ENCODE results near the gene MED26. TPM values are rescaled to one million over a fixed set of nuclear protein-coding genes. Genes with fewer than 3 reads are reported as not detected.
A peak's percentile ranks its signal among the peaks of the same experiment; 100 is the strongest.

Gene MED26
- total RNA-seq, 1 donor from 2014 or later = 11.2 TPM

DNA sequence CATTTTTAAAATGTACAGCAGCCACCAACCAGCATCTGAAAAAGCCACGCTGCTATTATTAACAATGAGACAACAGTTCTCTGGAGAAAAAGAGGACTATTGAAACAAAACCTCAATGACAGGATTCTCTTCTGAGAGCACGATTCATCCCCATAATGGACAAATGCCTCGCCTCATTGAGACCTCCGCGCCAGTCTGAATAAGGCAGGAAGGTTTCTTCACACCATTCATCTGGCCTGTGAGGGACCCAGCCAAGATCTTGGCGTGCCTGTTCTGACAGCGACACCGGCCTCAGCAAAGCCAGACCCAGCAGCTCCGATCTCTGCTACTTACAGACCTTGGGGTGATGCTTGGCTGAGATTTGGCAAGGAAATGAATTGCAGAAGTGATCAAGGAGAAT, 17.1 kb upstream of the MED26 start:
- Mint-ChIP-seq H3K27me3 (no peaks in the 10 kb centered on the region), H3K4me1 (ENCODE audit: low read depth) (no peaks in the 10 kb centered on the region), H3K36me3 (ENCODE audit: insufficient read depth) (peaks cover 25% of the 10 kb centered on the region), H3K27ac (no peak overlapping the region), H3K9me3 (ENCODE audit: low read depth) (no peaks in the 10 kb centered on the region), H3K4me3 (ENCODE audit: low read depth) (no peak overlapping the region)
- TF ChIP-seq, protein P1, sequence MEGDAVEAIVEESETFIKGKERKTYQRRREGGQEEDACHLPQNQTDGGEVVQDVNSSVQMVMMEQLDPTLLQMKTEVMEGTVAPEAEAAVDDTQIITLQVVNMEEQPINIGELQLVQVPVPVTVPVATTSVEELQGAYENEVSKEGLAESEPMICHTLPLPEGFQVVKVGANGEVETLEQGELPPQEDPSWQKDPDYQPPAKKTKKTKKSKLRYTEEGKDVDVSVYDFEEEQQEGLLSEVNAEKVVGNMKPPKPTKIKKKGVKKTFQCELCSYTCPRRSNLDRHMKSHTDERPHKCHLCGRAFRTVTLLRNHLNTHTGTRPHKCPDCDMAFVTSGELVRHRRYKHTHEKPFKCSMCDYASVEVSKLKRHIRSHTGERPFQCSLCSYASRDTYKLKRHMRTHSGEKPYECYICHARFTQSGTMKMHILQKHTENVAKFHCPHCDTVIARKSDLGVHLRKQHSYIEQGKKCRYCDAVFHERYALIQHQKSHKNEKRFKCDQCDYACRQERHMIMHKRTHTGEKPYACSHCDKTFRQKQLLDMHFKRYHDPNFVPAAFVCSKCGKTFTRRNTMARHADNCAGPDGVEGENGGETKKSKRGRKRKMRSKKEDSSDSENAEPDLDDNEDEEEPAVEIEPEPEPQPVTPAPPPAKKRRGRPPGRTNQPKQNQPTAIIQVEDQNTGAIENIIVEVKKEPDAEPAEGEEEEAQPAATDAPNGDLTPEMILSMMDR (IDR thresholded peaks at IDR 0.05; ENCODE audit: unreplicated experiment) = no peak
- no peak for DNase-seq (ENCODE audit: low spot score, unreplicated experiment)

DNA sequence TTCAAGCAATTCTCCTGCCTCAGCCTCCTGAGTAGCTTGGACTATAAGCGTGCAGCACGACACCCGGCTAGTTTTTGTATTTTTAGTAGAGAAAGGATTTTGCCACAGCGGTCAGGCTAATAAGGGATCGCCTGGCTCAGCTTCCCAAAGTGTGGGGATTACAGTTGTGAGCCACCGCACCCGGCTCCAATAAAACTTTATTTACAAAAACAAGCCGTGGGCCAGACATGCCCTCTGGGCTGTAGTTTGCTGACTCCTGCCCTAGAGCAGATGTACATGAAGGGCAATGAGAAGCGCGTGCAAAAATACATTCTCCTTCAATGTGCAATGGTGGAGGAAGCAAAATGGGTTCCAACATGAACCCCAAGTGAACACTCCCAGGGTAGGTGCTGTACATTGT, 13.7 kb upstream of the MED26 start:
- Mint-ChIP-seq H3K27me3 (no peaks in the 10 kb centered on the region), H3K4me1 (ENCODE audit: low read depth) (no peaks in the 10 kb centered on the region), H3K9me3 (ENCODE audit: low read depth) (no peaks in the 10 kb centered on the region), H3K36me3 (ENCODE audit: insufficient read depth) (peaks cover 20% of the 10 kb centered on the region), H3K27ac (no peak overlapping the region), H3K4me3 (ENCODE audit: low read depth) (no peak overlapping the region)
- TF ChIP-seq, protein P1 (IDR thresholded peaks at IDR 0.05; ENCODE audit: unreplicated experiment) = no peak
- no peak for DNase-seq (ENCODE audit: low spot score, unreplicated experiment)

DNA sequence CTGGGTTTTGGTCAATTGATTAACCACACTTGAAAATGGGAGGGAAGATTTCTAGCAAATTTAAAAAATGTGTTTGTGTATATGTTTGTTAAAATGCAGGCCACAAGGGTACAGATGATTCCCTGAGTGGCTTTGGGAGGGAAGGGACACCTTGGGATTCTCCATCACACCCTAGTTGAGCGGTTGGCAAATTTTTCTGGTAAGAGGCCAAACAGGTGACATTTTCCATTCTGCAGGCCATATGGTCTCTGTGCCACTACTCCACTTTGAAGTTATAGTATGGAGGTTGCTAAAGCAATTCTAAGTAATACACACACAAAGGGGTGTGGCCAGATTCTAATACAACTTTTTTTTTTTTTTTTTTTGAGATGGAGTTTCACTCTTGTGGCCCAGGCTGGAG, 12.9 kb upstream of the MED26 start:
- Mint-ChIP-seq H3K4me1 (ENCODE audit: low read depth) (no peaks in the 10 kb centered on the region), H3K27ac (no peak overlapping the region), H3K4me3 (ENCODE audit: low read depth) (no peak overlapping the region), H3K36me3 (ENCODE audit: insufficient read depth) (peaks cover 20% of the 10 kb centered on the region), H3K27me3 (no peaks in the 10 kb centered on the region), H3K9me3 (ENCODE audit: low read depth) (no peaks in the 10 kb centered on the region)
- no peak for DNase-seq (ENCODE audit: low spot score, unreplicated experiment)
- TF ChIP-seq, protein P1 (IDR thresholded peaks at IDR 0.05; ENCODE audit: unreplicated experiment) = no peak

DNA sequence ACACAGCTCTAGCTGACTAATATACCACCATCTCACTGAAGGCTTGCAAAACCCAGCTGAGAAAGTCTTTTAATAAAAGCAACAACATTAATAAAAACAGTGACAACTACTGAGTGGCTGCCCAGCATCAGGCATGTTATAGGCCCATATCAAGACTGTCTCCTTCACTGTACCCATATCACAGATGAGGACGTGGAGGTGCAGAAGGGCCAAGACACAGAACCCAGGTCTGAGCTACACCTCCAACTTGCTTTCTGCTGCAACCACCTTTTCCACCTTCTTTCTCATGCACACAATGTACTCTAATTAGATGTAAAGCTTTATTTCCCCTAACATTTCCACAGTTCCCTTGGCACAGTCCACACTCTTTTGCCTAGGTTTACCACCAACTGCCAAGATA, 10.7 kb upstream of the MED26 start:
- Mint-ChIP-seq H3K4me3 (ENCODE audit: low read depth) (no peak overlapping the region), H3K9me3 (ENCODE audit: low read depth) (no peaks in the 10 kb centered on the region), H3K36me3 (ENCODE audit: insufficient read depth) (peaks cover 11% of the 10 kb centered on the region), H3K27me3 (no peaks in the 10 kb centered on the region), H3K4me1 (ENCODE audit: low read depth) (no peaks in the 10 kb centered on the region), H3K27ac (no peak overlapping the region)
- TF ChIP-seq, protein P1 (IDR thresholded peaks at IDR 0.05; ENCODE audit: unreplicated experiment) = no peak
- DNase-seq (ENCODE audit: low spot score, unreplicated experiment) = no peak

DNA sequence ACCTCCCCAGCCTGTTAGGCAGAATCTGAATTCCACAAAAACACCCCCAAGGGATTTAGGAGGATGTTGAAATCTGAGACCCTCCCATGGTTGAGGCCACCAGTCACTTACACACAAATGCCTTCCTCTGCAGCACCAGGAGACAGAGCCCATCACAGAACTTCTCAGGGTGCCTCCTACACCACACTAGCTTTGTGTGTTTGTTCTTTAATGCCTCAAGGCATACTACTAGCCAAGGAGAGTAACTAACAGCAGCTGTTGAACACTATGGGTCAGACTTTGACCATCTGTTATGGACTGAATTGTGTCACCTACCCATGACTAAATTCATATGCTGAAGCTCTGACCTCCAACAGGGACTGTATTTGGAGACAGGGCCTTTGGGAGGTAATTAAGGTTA, 9.5 kb upstream of the MED26 start:
- Mint-ChIP-seq H3K9me3 (ENCODE audit: low read depth) (no peaks in the 10 kb centered on the region), H3K4me1 (ENCODE audit: low read depth) (no peaks in the 10 kb centered on the region), H3K36me3 (ENCODE audit: insufficient read depth) (peaks cover 6% of the 10 kb centered on the region), H3K27me3 (no peaks in the 10 kb centered on the region), H3K4me3 (ENCODE audit: low read depth) (no peak overlapping the region), H3K27ac (peak overlapping the region; percentile 73)
- TF ChIP-seq, protein P1 (IDR thresholded peaks at IDR 0.05; ENCODE audit: unreplicated experiment) = no peak
- no peak for DNase-seq (ENCODE audit: low spot score, unreplicated experiment)

Measured in progenitor cell of endocrine pancreas (in vitro differentiated cells).